Measurements from ENCODE around the gene AIF1. TPM values are rescaled to one million over a fixed set of nuclear protein-coding genes. Genes with fewer than 3 reads are reported as not detected.

AIF1 gene
- total RNA-seq, 3 donors from 2014 or later (not counting 1 experiment from before 2014, with no cell fraction given), result 8.7 to 47.0 (median 17.9) TPM

DNA sequence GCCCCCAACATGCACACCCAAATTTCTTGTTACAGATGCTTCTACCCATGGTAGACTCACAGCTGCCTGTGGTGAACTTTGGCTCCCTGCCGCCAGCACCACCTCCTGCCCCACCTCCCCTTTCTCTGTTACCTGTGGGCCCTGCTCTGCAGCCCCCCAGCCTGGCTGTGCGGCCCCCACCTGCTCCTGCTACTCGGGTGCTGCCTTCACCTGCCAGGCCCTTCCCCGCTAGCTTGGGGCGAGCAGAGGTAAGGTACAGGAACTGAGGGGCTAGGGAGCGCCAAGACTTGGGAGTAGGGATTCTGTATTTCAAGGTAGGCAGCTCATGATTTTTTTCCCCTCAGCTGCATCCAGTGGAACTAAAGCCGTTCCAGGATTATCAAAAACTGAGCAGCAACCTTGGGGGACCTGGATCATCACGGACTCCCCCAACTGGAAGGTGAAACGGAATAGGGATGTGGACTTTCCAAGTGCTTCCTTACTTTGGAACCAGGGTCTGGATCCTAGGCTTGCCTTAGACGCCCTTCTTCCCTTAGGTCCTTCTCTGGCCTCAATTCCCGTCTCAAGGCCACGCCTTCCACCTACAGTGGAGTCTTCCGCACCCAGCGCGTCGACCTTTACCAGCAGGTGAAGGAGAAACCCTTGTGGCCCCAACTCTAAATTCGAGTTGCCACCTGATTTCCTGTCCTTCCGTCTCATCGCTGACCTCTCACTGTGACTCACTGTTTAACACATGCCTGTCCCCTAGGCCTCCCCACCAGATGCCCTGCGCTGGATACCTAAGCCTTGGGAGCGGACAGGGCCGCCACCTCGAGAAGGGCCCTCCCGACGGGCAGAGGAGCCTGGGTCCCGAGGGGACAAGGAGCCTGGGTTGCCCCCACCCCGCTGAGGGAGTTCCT lies 21.9 kb downstream of the AIF1 start:
- Mint-ChIP-seq H3K36me3 (no peaks in the 10 kb centered on the region), H3K27me3 (ENCODE audit: low read depth in 2 of 2) (no peaks in the 10 kb centered on the region), H3K27ac (peak overlapping the region in 1 of 2 donors; percentile 37), H3K4me1 (peaks cover 0 to 17% of the 10 kb centered on the region in 2 donors), H3K9me3 (no peaks in the 10 kb centered on the region), H3K4me3 (no peak overlapping the region)
- H3K27me3 ChIP-seq (ENCODE audit: control insufficient read depth, insufficient read depth, low read length), result no peaks in the 10 kb centered on the region
- H3K4me3 ChIP-seq (ENCODE audit: low read length), result no peak overlapping the region
- H3K36me3 ChIP-seq (ENCODE audit: control insufficient read depth, insufficient read depth, low read length), result peaks cover 95% of the 10 kb centered on the region
- WGBS (ENCODE audit: insufficient coverage), result 92% methylated on average over 26 of the region's 27 CpGs
- no peak overlapping the region for H3K27ac ChIP-seq (ENCODE audit: low read length)
- H3K4me1 ChIP-seq (ENCODE audit: control insufficient read depth, insufficient read depth, low read length), result no peaks in the 10 kb centered on the region
- ATAC-seq, result no peak
- TF ChIP-seq, protein P1, sequence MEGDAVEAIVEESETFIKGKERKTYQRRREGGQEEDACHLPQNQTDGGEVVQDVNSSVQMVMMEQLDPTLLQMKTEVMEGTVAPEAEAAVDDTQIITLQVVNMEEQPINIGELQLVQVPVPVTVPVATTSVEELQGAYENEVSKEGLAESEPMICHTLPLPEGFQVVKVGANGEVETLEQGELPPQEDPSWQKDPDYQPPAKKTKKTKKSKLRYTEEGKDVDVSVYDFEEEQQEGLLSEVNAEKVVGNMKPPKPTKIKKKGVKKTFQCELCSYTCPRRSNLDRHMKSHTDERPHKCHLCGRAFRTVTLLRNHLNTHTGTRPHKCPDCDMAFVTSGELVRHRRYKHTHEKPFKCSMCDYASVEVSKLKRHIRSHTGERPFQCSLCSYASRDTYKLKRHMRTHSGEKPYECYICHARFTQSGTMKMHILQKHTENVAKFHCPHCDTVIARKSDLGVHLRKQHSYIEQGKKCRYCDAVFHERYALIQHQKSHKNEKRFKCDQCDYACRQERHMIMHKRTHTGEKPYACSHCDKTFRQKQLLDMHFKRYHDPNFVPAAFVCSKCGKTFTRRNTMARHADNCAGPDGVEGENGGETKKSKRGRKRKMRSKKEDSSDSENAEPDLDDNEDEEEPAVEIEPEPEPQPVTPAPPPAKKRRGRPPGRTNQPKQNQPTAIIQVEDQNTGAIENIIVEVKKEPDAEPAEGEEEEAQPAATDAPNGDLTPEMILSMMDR (IDR thresholded peaks at IDR 0.05), result no peak
- H3K9me3 ChIP-seq (ENCODE audit: control insufficient read depth, insufficient read depth, low read length), result no peaks in the 10 kb centered on the region
- no peak for DNase-seq
- intact Hi-C loops (cut with micrococcal nuclease), result no loop called here

DNA sequence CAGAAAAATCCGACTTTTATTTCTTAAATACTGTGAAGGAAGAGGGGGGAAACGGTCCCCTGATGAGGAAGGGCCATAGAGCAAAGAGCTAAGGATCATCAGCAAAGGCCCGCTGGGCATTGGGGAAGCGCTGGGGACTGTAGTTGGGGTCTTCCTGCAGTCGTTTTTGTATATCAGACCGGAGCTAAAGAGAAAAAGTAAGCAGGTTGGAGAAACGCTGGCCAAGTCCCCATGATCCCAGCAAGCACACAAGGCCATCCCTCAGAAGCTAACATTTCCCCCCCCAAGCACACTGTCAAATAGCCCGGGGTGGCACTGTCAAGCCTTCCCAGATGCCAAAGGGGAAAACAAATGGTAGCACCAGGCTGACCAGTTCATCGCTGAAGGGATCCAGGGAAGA lies 24.0 kb downstream of the AIF1 start:
- no peaks in the 10 kb centered on the region for H3K36me3 Mint-ChIP-seq
- TF ChIP-seq, protein P1 (IDR thresholded peaks at IDR 0.05), result no peak

DNA sequence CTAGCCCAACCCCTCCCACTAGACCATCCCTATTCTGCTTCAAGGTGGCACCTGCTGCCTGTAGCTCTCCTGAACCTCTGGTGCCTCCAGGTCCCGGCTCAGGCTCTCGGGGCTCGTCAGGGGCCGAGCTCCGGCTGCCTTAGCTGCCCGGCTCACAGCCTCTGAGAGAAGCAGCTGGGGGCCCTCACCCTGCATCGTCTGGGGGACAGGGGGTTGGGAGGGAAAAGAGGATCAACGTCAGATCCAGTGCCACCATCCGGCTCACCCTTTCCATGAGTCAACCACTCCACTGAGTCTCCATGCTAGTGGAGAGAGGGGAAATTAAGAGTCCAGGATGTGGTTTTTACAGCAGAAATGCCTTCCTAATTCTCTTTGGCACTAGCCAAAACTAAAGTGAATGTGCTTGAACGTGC lies 24.4 kb downstream of the AIF1 start:
- H3K27me3 ChIP-seq (ENCODE audit: control insufficient read depth, insufficient read depth, low read length), result no peaks in the 10 kb centered on the region
- peaks cover 94% of the 10 kb centered on the region for H3K36me3 ChIP-seq (ENCODE audit: control insufficient read depth, insufficient read depth, low read length)
- TF ChIP-seq, protein P1 (IDR thresholded peaks at IDR 0.05), result no peak
- H3K4me1 Mint-ChIP-seq, result no peaks in the 10 kb centered on the region
- H3K27ac Mint-ChIP-seq, result peak overlapping the region in 1 of 2 donors; percentile 33
- no peaks in the 10 kb centered on the region for H3K9me3 ChIP-seq (ENCODE audit: control insufficient read depth, insufficient read depth, low read length)
- no peaks in the 10 kb centered on the region for H3K4me1 ChIP-seq (ENCODE audit: control insufficient read depth, insufficient read depth, low read length)
- no peak overlapping the region for H3K4me3 ChIP-seq (ENCODE audit: low read length)
- H3K9me3 Mint-ChIP-seq, result no peaks in the 10 kb centered on the region
- ATAC-seq (no peak), DNase-seq (no peak)
- H3K36me3 Mint-ChIP-seq, result no peaks in the 10 kb centered on the region
- 81% methylated on average over 8 of the region's 10 CpGs for WGBS (ENCODE audit: insufficient coverage)
- no peaks in the 10 kb centered on the region for H3K27me3 Mint-ChIP-seq (ENCODE audit: low read depth in 2 of 2)
- H3K4me3 Mint-ChIP-seq, result no peak overlapping the region
- no peak overlapping the region for H3K27ac ChIP-seq (ENCODE audit: low read length)
- intact Hi-C loops (cut with micrococcal nuclease), result no loop called here

More for the DNA sequence above, 24.0 kb downstream of the AIF1 start:
- H3K9me3 ChIP-seq (ENCODE audit: control insufficient read depth, insufficient read depth, low read length), result no peaks in the 10 kb centered on the region
- H3K9me3 Mint-ChIP-seq, result no peaks in the 10 kb centered on the region
- H3K27me3 Mint-ChIP-seq (ENCODE audit: low read depth in 2 of 2), result no peaks in the 10 kb centered on the region
- ATAC-seq, result no peak
- no peaks in the 10 kb centered on the region for H3K4me1 ChIP-seq (ENCODE audit: control insufficient read depth, insufficient read depth, low read length)
- H3K27ac ChIP-seq (ENCODE audit: low read length), result no peak overlapping the region
- peak overlapping the region in 1 of 2 donors; percentile 59 for H3K27ac Mint-ChIP-seq
- peaks cover 0 to 1% of the 10 kb centered on the region in 2 donors for H3K4me1 Mint-ChIP-seq
- no peak overlapping the region for H3K4me3 ChIP-seq (ENCODE audit: low read length)
- 92% methylated on average over 9 of the region's 9 CpGs for WGBS (ENCODE audit: insufficient coverage)
- intact Hi-C loops (cut with micrococcal nuclease), result no loop called here
- no peak for DNase-seq
- no peaks in the 10 kb centered on the region for H3K27me3 ChIP-seq (ENCODE audit: control insufficient read depth, insufficient read depth, low read length)
- peaks cover 94% of the 10 kb centered on the region for H3K36me3 ChIP-seq (ENCODE audit: control insufficient read depth, insufficient read depth, low read length)
- no peak overlapping the region for H3K4me3 Mint-ChIP-seq
